ENCODE results near the gene WAC.

- TF ChIP-seq EP300 (IDR thresholded peaks at IDR 0.05) = no peak
- TF ChIP-seq, protein P1, sequence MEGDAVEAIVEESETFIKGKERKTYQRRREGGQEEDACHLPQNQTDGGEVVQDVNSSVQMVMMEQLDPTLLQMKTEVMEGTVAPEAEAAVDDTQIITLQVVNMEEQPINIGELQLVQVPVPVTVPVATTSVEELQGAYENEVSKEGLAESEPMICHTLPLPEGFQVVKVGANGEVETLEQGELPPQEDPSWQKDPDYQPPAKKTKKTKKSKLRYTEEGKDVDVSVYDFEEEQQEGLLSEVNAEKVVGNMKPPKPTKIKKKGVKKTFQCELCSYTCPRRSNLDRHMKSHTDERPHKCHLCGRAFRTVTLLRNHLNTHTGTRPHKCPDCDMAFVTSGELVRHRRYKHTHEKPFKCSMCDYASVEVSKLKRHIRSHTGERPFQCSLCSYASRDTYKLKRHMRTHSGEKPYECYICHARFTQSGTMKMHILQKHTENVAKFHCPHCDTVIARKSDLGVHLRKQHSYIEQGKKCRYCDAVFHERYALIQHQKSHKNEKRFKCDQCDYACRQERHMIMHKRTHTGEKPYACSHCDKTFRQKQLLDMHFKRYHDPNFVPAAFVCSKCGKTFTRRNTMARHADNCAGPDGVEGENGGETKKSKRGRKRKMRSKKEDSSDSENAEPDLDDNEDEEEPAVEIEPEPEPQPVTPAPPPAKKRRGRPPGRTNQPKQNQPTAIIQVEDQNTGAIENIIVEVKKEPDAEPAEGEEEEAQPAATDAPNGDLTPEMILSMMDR (IDR thresholded peaks at IDR 0.05) = no peak
Observed at GRCh38 chr10:28632584-28632945, 99.6 kb downstream of the WAC start.
